ENCODE measurements around the gene TRUB1.
"Not testable (repeated sequence)": the region's sequence is repeated elsewhere in the genome, so short reads cannot be mapped to it uniquely, and the experiment has no call there.

The TRUB1 gene

GRCh38 chr10:114925587-114926586 lies 12.1 kb upstream of the TRUB1 start:
- no peak for DNase-seq

DNA sequence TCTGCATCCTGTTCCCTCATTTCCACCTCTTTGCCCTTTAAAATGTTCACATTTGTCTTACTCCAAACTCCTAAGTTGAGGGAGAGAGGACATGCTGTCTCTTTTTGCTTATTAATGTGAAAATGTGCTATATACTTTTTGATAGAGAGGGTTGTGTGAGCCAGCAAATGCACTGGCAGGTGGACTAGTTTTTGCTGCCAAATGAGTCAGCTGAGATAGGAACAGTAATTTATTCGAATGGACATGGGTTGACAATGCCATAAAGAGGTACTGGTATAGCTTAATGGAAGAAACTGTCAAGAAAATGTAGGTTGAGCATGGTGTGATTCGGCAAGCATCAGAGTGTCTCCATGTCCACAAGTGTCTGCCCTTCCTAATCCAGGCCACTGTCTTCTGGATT lies 9.2 kb upstream of the TRUB1 start:
- no peak for DNase-seq

DNA sequence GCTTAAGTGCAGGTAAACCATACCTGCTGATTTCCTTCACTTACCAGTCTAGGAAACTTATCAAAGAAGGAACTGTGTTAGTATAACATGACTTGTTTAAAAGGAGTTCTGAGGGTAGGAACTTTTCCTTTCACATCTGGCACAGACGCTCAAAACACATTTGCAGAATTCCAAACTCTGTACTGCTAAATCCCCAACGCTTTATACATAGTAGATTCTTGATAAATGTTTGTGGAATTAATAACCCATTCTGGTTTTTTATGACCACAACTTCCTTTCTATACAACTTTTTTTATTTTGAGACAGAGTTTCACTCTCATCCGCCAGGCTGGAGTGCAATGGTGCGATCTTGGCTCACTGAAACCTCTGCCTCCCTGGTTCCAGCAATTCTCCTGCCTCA lies 7.7 kb upstream of the TRUB1 start:
- DNase-seq, result no peak

GRCh38 chr10:114931072-114931679 lies 6.8 kb upstream of the TRUB1 start:
- no peak for DNase-seq

DNA sequence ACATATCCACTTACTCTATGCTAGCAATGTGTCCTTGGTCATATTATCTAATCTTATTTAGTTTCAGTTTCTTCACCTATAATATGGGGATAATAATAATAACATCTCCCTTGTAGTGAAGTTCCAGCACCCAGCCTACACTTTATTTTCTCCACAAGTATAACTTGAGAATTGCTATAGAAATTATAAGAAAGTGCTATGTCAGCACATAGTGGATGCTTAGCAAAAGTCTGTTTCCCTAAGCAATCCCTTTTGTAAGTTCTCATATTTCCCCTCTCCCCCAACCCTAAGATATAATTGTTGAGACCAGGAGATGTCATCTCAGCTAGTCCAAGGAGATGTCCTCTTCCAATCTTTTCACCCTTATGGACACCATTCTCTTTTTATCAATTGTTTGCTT lies 5.8 kb upstream of the TRUB1 start:
- DNase-seq, result no peak

DNA sequence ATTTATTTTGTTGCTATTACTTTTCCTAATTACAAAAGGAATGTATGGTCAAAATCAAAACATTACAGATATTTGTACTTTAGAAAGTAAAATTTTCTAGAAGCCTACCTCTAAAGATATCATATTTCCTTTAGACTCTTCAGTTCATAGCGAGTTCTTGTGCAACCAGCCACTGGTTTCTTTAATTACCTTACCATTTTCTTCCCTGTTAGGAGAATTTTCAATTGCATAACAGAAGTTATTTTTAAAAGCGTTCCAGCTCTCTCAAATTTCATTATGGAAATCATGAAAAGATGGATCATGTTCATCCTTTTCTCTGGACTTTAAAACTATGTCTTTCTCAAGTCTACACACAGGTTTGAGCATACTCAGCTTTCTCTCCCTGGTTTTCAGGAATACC lies 5.0 kb upstream of the TRUB1 start:
- no peak for DNase-seq

GRCh38 chr10:114933588-114933987 lies 4.4 kb upstream of the TRUB1 start:
- no peak for DNase-seq

GRCh38 chr10:114933995-114934394 lies 4.0 kb upstream of the TRUB1 start:
- DNase-seq, result not testable (repeated sequence)

DNA sequence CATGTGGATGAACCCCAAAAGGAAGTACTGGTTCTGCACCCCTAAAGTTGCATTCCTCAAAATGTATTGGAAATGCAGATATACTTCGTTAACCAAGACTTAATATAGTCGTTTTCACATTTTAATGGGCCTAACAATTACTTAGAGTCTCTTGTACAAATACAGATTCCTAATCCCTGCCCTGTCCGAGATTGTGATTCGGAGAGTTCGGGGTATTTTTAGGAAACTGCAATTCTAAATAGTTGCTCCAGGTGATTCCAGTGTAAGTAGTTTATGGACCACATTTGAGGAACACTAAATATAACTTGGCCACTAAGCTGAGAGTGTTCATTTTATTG lies 830 bp downstream of the TRUB1 start:
- no peak for DNase-seq

- no peak for DNase-seq
Observed at GRCh38 chr10:114940735-114941134, 2.7 kb downstream of the TRUB1 start.

DNA sequence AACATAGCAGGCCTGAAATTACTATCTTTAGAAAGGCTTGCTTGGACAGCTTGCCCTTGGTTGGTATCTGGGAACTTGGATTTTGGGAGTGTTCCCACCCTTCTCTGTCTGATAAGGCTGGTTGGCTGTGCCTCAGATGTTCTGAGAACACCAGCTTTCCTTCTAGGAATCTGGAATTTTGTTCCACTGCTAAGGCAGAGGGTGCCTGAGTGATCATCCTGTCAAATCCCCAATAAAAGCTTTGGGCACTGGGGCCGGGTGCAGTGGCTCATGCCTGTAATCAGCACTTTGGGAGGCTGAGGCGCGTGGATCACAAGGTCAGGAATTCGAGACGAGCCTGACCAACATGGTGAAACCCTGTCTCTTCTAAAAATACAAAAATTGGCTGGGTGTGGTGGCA lies 5.0 kb downstream of the TRUB1 start:
- DNase-seq, result no peak

GRCh38 chr10:114953047-114953446 lies 15.1 kb downstream of the TRUB1 start:
- no peak for DNase-seq

DNA sequence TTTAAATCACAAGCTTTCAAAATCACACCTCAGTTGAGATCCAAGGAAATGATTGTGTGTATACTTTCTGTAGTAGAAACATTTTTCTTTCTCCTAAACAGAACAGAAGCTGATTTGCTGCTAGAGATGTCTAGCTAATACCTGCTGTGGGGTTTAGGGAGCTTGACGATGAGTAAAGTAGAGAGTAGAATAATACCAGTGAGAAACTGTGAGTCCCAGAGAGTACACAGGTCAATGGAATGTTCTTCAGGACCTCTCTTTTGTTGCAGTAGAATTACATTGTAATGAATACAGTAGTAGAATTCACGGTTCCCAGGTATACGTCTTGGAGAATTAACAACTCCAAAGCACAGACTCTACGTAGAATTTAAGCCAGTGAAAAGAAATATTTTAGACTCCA lies 18.0 kb downstream of the TRUB1 start:
- no peak for DNase-seq

DNA sequence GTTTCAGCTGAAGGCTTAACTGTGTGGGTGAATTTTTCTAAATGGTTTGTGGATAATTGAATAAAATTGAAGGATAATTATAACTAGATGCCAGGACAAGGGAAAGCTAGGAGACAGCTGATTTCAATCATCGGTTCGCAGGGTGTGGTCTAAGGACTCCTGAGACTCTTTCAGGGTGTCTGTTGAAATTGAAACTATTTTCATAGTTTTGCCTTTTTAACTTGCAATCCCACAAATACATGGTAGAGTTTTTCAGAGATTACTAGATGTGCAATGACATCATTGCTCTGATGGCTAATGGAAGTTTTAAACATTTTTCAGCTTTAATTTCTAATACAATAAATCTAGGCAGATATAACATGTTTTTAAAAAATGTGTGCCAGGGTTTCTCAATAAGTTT lies 18.5 kb downstream of the TRUB1 start:
- DNase-seq, result no peak

DNA sequence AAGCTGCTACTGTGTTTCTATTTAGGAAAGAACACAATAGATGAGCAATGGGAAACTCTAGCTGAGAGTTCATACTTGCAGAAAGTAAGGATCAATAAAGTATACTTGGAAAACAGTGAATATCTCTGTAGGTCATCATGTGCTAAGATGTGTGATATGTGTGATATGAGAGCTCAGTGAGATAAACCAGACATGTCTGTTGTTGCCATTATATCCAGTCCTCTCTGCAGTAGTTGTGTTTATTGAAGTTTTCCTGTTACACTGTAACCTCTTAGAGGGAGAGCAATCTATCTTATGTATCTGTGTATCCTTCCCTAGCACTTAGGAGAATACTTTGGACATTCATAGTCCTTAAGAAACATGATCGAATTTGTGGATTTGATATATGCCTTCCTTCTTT lies 19.1 kb downstream of the TRUB1 start:
- no peak for DNase-seq

DNA sequence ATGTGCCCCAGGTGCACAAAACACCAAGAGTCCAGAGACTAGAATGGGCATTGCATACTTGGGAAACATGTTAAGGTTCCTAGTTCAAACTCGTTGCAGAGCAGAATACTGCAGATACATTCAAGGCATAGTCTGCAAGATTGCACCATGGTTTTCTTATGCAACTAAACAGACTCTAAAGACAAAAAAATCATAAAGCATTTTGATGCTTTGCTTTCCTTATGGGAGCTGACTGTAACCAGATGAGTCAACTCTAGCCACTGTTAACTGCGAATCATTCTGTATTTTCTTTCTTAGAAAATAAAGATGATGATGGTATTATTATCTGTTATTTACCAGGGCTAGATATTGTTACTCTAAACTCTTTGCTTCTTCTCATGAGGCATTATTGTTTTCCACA lies 19.7 kb downstream of the TRUB1 start:
- no peak for DNase-seq

DNA sequence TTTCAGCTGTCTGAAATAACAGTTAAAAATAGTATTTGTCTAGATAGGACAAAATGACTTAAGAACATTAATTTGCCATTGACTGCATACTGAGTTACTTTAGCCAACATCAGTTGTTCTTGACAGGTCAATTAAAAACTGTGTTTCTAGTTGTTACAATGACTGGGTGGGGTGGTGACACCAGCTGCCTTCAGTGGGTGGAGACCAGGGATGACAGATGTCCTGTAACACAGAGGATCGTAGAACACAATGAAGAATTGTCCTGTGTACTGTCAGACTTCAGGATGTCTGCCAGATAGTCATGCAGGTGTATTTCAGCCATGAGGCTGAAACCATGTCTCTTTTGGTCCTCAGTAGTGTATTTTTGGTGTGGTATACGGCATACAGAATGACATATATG lies 24.4 kb downstream of the TRUB1 start:
- DNase-seq, result no peak

DNA sequence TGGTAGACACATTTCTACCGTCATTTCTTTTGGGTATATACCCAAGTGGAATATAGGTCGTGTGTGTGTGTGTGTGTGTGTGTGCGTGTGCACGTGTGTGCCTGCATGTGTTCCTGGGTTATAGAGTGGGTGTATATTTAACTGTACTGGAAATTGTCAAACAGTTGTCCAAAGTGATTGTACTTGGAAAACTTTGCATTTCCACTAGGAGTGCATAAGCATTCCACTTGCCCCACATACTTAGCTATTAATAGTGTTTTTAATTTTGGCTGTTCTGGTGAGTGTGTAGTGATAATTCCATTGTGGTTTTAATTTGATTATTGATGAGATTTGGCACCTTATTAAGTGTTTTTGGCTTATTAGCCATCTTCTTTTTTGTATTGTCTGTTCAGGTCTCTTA lies 25.9 kb downstream of the TRUB1 start:
- DNase-seq, result no peak

- no peak for DNase-seq
Observed at GRCh38 chr10:114967071-114967470, 29.1 kb downstream of the TRUB1 start.

- DNase-seq, result no peak
Observed at GRCh38 chr10:114970515-114970914, 32.5 kb downstream of the TRUB1 start.

DNA sequence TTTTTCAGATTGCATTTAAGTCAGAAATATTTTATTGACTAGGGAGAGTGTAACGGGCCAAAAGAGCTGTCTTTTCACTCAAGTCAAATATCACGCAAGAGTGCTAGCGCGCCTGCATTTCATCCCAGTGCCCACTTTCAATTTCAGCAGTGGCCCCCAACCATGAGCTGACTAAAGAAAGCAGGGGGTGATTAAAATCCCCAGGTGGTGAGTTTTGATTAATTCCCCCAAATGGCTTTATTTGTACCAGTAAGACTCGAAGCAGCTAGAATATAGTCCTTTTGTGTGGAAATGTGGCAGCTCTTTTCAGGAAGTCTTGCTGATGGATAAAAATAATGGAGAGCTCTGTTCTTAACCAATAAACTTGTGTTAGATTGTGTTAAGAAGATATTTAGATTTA lies 35.3 kb downstream of the TRUB1 start:
- DNase-seq, result no peak

GRCh38 chr10:114973997-114974396 lies 36.0 kb downstream of the TRUB1 start:
- DNase-seq, result no peak

- DNase-seq, result no peak
Observed at GRCh38 chr10:114974625-114975024, 36.6 kb downstream of the TRUB1 start.

DNA sequence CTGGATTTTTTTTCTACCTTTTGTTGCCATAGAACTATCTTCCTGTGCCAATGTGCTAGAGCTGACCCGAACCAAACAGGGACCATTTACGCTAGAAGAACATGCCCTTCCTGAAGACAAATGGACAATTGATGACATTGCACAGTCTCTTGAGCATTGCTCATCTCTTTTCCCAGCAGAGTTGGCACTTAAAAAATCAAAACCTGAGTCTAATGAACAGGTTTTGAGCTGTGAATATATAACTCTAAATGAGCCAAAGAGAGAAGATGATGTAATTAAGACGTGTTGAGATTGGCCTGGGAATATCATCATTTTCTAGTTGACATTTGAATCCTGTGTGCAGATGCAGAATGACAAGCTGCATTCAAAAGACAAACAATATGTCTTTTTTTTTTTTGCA lies 37.1 kb downstream of the TRUB1 start:
- DNase-seq, result no peak

DNA sequence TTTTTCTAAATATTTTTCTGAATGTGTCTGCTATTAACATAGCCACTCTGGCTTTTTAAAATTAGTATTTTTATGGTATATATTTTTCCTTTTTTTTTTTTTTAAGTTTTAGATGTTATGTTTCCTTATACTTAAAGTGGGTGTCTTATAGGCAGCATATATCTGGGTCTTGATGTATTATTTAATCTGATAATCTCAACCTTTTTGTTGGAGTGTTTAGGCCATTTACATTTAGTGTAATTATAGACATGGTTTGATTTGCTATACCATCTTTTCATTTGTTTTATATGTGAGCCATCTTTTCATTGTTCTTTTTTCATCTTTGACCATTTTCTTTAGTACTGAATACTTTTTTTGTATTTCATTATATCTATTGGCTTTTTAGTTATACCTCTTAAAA lies 45.0 kb downstream of the TRUB1 start:
- DNase-seq, result no peak
